Kidney (tissue), 14 donors: ENCODE measurements around the gene POMT2. TPM values are rescaled to one million over a fixed set of nuclear protein-coding genes. Genes with fewer than 3 reads are reported as not detected.

Experiments
- DNase-seq, 5 donors: peaks; one replicate each; pipeline ENCODE4 v3.0.0-alpha.2; 2013 to 2020
- FAIRE-seq: peaks from 2 replicates; lab custom pipeline; 2012; peaks lifted over from hg19 to GRCh38; lab: Jason Lieb, UNC
- H3K27ac ChIP-seq, 2 donors: one replicate each; pipeline ENCODE4 v1.7.0; 2013; ENCODE audit warnings: low read depth in 2 of 2, low read length in 2 of 2, inconsistent platforms in 1 of 2
- H3K27me3 ChIP-seq: one replicate; pipeline ENCODE4 v1.7.1; 2013; ENCODE audit warnings: low read length, inconsistent platforms; ENCODE audit not compliant: control insufficient read depth, insufficient read depth
- H3K36me3 ChIP-seq, 3 donors: one replicate each; pipeline versions ENCODE4 v1.7.0 to v1.7.1; 2013; ENCODE audit warnings: low read length in 3 of 3, control low read depth in 1 of 3, inconsistent platforms in 1 of 3; ENCODE audit not compliant: insufficient read depth in 3 of 3, control insufficient read depth in 2 of 3
- H3K4me1 ChIP-seq, 3 donors: one replicate each; pipeline versions ENCODE4 v1.7.0 to v1.7.1; 2013; ENCODE audit warnings: low read length in 3 of 3, inconsistent platforms in 1 of 3, low read depth in 1 of 3; ENCODE audit not compliant: control insufficient read depth in 2 of 3, insufficient read depth in 2 of 3
- H3K4me3 ChIP-seq, 3 donors: one replicate each; pipeline versions ENCODE4 v1.7.0 to v1.8.1; 2013; ENCODE audit warnings: low read length in 3 of 3, control low read depth in 1 of 3, inconsistent platforms in 1 of 3
- H3K9ac ChIP-seq, 3 donors: one replicate each; pipeline versions ENCODE4 v1.7.0 to v1.7.1; 2013; ENCODE audit warnings: low read length in 3 of 3, control low read depth in 1 of 3, inconsistent platforms in 1 of 3
- H3K9me3 ChIP-seq, 3 donors: one replicate each; pipeline versions ENCODE4 v1.7.0 to v1.7.1; 2013; ENCODE audit warnings: low read length in 3 of 3, control low read depth in 1 of 3, inconsistent platforms in 1 of 3; ENCODE audit not compliant: control insufficient read depth in 2 of 3, insufficient read depth in 1 of 3
- CTCF ChIP-seq: IDR thresholded peaks from 3 replicates; pipeline ENCODE4 v1.5.1; 2012; ENCODE audit warnings: mild to moderate bottlenecking, moderate library complexity, borderline replicate concordance; ENCODE audit not compliant: insufficient read depth; ENCODE audit errors: extremely low read depth
- intact Hi-C: fragments of 100-400 bp; cut with DNase I; formaldehyde crosslinking; loops from one replicate; pipeline ENCODE4 v1.11.1; 2022
- polyA plus RNA-seq: library from polyadenylated mRNA; stranded (reverse); fragments of 350-450 nt; fragmentation: Illumina TruSeq; extraction: RNeasy Lipid Tissue Mini Kit (QIAGEN cat#74804); gene quantifications from one replicate; pipeline ENCODE4 v1.2.3, GENCODE V29; 2014; ENCODE audit warnings: low read depth, low replicate concordance; ENCODE audit not compliant: insufficient read depth
- total RNA-seq: library from RNA; stranded (reverse); fragmentation: NEBNext Ultra II Directional; extraction: Animal tissue kit (Norgen Biotek cat#: 25700); gene quantifications from one replicate; pipeline ENCODE4 v1.2.1, GENCODE V29; 2021
- donor health status: control.
- donor health status: control.
- donor health status: control.
- donor health status: control.
- donor health status: control.
- donor health status: DM: yes; HTN: yes; CAD: no.
- donor health status: Normal renal cell carcinoma (clear cell type).

Gene POMT2
- total and polyA plus RNA-seq, 2 donors from 2014 or later, result 18.2 to 34.7 TPM

- Histone ChIP-seq H3K27me3 (no peaks in the 10 kb centered on the region), H3K9ac (no peak overlapping the region), H3K27ac (no peak overlapping the region), H3K9me3 (no peaks in the 10 kb centered on the region), H3K36me3 (peaks cover 0 to 16% (median 13%) of the 10 kb centered on the region in 3 donors), H3K4me1 (peaks cover 0 to 2% (median 0%) of the 10 kb centered on the region in 3 donors), H3K4me3 (no peak overlapping the region)
- TF ChIP-seq CTCF, result no peak
- DNase-seq (no peak), FAIRE-seq (no peak)
- intact Hi-C loops, result no loop called here
Measured at GRCh38 chr14:77303417-77304156, 17.1 kb downstream of the POMT2 start.

GRCh38 chr14:77302926-77303325 is 17.8 kb downstream of the POMT2 start:
- no peak for TF ChIP-seq CTCF
- FAIRE-seq (no peak), DNase-seq (no peak)
- Histone ChIP-seq H3K27me3 (no peaks in the 10 kb centered on the region), H3K36me3 (peaks cover 2 to 22% (median 18%) of the 10 kb centered on the region in 3 donors), H3K9me3 (no peaks in the 10 kb centered on the region), H3K9ac (no peak overlapping the region), H3K4me3 (no peak overlapping the region), H3K27ac (no peak overlapping the region), H3K4me1 (peaks cover 0 to 2% (median 0%) of the 10 kb centered on the region in 3 donors)
- intact Hi-C loops, result no loop called here

- Histone ChIP-seq H3K4me3 (no peak overlapping the region), H3K9ac (no peak overlapping the region), H3K27ac (no peak overlapping the region), H3K36me3 (peaks cover 2 to 24% (median 21%) of the 10 kb centered on the region in 3 donors), H3K27me3 (no peaks in the 10 kb centered on the region), H3K4me1 (peaks cover 0 to 2% (median 0%) of the 10 kb centered on the region in 3 donors), H3K9me3 (no peaks in the 10 kb centered on the region)
- no peak for FAIRE-seq
- DNase-seq, result peak; percentile 74 to 93 (median 82)
- peak; percentile 73 for TF ChIP-seq CTCF
- intact Hi-C loops, result no loop called here
Measured at GRCh38 chr14:77301103-77301502, 19.6 kb downstream of the POMT2 start.
